HL-60 (cell line): Measurements from ENCODE around the gene C10orf105.

Experiments used
- DNase-seq, 2 experiments: peaks; one replicate each; pipeline ENCODE4 v3.0.0-alpha.2; 2010 to 2020; ENCODE audit warnings: low read depth in 1 of 2, low spot score in 1 of 2
- H3K27ac ChIP-seq: fragments of 250-450 bp; sonication (Bioruptor Pico); replicated peaks from 2 replicates; pipeline ENCODE4 v1.5.1; 2020; ENCODE audit warnings: mild to moderate bottlenecking, moderate library complexity
- H3K27me3 ChIP-seq: fragments of 250-450 bp; sonication (Bioruptor Pico); 2 replicates; pipeline ENCODE4 v1.5.1; 2021; ENCODE audit warnings: mild to moderate bottlenecking, moderate library complexity; ENCODE audit not compliant: insufficient read depth, poor library complexity, severe bottlenecking
- H3K4me3 ChIP-seq: replicated peaks from 2 replicates; pipeline ENCODE4 v1.5.1; 2011; ENCODE audit warnings: mild to moderate bottlenecking, control low read depth, low read length; ENCODE audit not compliant: insufficient read depth
- CTCF ChIP-seq: IDR thresholded peaks from one replicate; pipeline ENCODE4 v1.5.1; 2011; ENCODE audit warnings: low read length, control low read depth, inconsistent platforms; ENCODE audit not compliant: insufficient read depth
- GABPA ChIP-seq: IDR thresholded peaks from 2 replicates; pipeline ENCODE4 v1.6.1; 2012; ENCODE audit warnings: low read depth
- POLR2AphosphoS5 ChIP-seq: IDR thresholded peaks from 2 replicates; pipeline ENCODE4 v1.6.1; 2012; ENCODE audit warnings: low read depth
- SPI1 ChIP-seq: IDR thresholded peaks from 2 replicates; pipeline ENCODE4 v1.6.1; 2012; ENCODE audit warnings: low read depth, mild to moderate bottlenecking, borderline replicate concordance
- TF ChIP-seq, protein P1 (sequence below): IDR thresholded peaks from 2 replicates; pipeline ENCODE4 v1.6.1; 2012; ENCODE audit warnings: low read depth; ENCODE audit not compliant: insufficient replicate concordance

C10orf105 gene

DNA sequence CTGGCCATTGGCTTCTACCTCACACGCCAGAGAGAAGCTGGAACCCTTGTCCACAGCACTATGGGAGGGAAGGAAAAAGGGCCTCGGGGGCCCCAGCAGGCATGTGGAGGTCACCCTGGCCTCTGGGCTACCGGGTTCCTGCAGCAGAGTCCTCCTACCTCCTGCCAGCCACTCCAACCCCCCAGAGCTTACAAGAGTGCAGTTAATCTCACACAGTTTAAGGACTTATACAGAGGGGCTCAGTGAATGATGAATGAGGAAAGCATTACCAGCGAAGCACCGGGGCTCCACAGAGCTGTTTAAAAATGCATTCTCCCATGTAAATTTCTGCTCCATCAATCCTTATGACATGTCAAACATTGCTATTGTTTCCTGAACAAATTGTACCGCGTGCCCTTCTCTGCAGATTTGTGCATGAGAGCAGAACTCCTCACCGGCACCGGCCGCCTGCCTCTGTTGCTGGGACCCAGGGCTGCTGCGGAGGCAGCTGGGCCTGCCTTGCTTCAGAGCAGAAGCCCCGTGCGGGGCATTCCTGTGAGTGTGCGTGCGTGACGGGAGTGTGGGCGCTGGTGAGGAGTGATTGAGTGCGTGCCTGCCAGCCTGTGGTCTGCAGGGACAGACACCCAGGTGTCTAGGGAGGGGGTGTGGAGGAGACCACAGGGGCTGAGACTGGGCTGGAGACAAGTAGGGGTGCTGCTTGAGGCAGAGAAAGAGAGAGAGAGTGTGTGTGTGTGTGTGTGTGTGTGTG, 52.8 kb downstream of the C10orf105 start:
- no peak overlapping the region for H3K27ac ChIP-seq
- H3K27me3 ChIP-seq = no peaks in the 10 kb centered on the region
- no peak for TF ChIP-seq SPI1
- TF ChIP-seq GABPA = no peak
- TF ChIP-seq POLR2AphosphoS5 = no peak
- TF ChIP-seq, protein P1, sequence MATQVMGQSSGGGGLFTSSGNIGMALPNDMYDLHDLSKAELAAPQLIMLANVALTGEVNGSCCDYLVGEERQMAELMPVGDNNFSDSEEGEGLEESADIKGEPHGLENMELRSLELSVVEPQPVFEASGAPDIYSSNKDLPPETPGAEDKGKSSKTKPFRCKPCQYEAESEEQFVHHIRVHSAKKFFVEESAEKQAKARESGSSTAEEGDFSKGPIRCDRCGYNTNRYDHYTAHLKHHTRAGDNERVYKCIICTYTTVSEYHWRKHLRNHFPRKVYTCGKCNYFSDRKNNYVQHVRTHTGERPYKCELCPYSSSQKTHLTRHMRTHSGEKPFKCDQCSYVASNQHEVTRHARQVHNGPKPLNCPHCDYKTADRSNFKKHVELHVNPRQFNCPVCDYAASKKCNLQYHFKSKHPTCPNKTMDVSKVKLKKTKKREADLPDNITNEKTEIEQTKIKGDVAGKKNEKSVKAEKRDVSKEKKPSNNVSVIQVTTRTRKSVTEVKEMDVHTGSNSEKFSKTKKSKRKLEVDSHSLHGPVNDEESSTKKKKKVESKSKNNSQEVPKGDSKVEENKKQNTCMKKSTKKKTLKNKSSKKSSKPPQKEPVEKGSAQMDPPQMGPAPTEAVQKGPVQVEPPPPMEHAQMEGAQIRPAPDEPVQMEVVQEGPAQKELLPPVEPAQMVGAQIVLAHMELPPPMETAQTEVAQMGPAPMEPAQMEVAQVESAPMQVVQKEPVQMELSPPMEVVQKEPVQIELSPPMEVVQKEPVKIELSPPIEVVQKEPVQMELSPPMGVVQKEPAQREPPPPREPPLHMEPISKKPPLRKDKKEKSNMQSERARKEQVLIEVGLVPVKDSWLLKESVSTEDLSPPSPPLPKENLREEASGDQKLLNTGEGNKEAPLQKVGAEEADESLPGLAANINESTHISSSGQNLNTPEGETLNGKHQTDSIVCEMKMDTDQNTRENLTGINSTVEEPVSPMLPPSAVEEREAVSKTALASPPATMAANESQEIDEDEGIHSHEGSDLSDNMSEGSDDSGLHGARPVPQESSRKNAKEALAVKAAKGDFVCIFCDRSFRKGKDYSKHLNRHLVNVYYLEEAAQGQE = no peak
- TF ChIP-seq CTCF = no peak
- peak in 1 of 2 experiments; percentile 26 for DNase-seq
- H3K4me3 ChIP-seq = no peak overlapping the region

GRCh38 chr10:71665456-71665855, 54.1 kb downstream of the C10orf105 start:
- H3K27ac ChIP-seq = no peak overlapping the region
- TF ChIP-seq GABPA = no peak
- TF ChIP-seq CTCF = no peak
- TF ChIP-seq, protein P1 = no peak
- TF ChIP-seq POLR2AphosphoS5 = no peak
- TF ChIP-seq SPI1 = no peak

GRCh38 chr10:71664585-71664984, 55.0 kb downstream of the C10orf105 start:
- no peak overlapping the region for H3K27ac ChIP-seq
- H3K4me3 ChIP-seq = no peak overlapping the region
- no peaks in the 10 kb centered on the region for H3K27me3 ChIP-seq
- no peak for TF ChIP-seq GABPA
- TF ChIP-seq POLR2AphosphoS5 = no peak
- no peak for TF ChIP-seq CTCF
- TF ChIP-seq, protein P1 = no peak
- TF ChIP-seq SPI1 = no peak
- DNase-seq = no peak

More at GRCh38 chr10:71665456-71665855, 54.1 kb downstream of the C10orf105 start:
- Histone ChIP-seq H3K27me3 (no peaks in the 10 kb centered on the region), H3K4me3 (no peak overlapping the region)
- no peak for DNase-seq
